ENCODE results near the gene GRID1. TPM values are rescaled to one million over a fixed set of nuclear protein-coding genes. Genes with fewer than 3 reads are reported as not detected.

GRID1 gene
- total RNA-seq, 1 experiment from 2014 or later = not detected

GRCh38 chr10:86252079-86252478 lies 114.5 kb downstream of the GRID1 start:
- ATAC-seq (no peak), DNase-seq (no peak)
- Histone ChIP-seq H2AFZ (ENCODE audit: low read length) (no peak overlapping the region), H3K9me2 (replicated peaks; ENCODE audit: low read length) (no peaks in the 10 kb centered on the region), H3K9me3 (ENCODE audit: low read length) (no peaks in the 10 kb centered on the region), H4K20me1 (ENCODE audit: low read length) (no peaks in the 10 kb centered on the region), H3K4me3 (ENCODE audit: low read length) (no peak overlapping the region), H3K27me3 (ENCODE audit: low read length) (no peaks in the 10 kb centered on the region), H3K4me1 (ENCODE audit: insufficient read depth, low read length) (no peaks in the 10 kb centered on the region), H3K4me2 (ENCODE audit: low read length) (no peak overlapping the region), H3F3A (ENCODE audit: low read length, unreplicated experiment) (no peaks in the 10 kb centered on the region), H3K79me2 (ENCODE audit: low read length) (no peaks in the 10 kb centered on the region), H3K36me3 (ENCODE audit: low read depth, low read length) (no peaks in the 10 kb centered on the region), H3K9ac (ENCODE audit: low read length) (no peak overlapping the region), H3K27ac (ENCODE audit: low read length) (no peak overlapping the region)
- TF ChIP-seq CTCF (conservative IDR thresholded peaks at IDR 0.05; ENCODE audit: low read depth, low read length) (no peak), EZH2phosphoT487 (IDR thresholded peaks at IDR 0.05; ENCODE audit: borderline replicate concordance, low read length) (no peak), EZH2 (IDR thresholded peaks at IDR 0.05; ENCODE audit: low read length, unreplicated experiment) (no peak)
- intact Hi-C loops (cut with micrococcal nuclease) = no loop called here
- BruUV-seq (replicated peaks) = no TSS peak
- POLR2A ChIA-PET (ENCODE audit: unreplicated experiment) = no interaction called here
- CTCF ChIA-PET = no interaction called here

- DNase-seq (no peak), ATAC-seq (no peak)
- H3K9me3 ChIP-seq (ENCODE audit: low read length) = no peaks in the 10 kb centered on the region
- no peaks in the 10 kb centered on the region for H4K20me1 ChIP-seq (ENCODE audit: low read length)
- no peaks in the 10 kb centered on the region for H3K79me2 ChIP-seq (ENCODE audit: low read length)
- no TSS peak for BruUV-seq (replicated peaks)
- no peaks in the 10 kb centered on the region for H3F3A ChIP-seq (ENCODE audit: low read length, unreplicated experiment)
- H3K36me3 ChIP-seq (ENCODE audit: low read depth, low read length) = no peaks in the 10 kb centered on the region
- H3K27me3 ChIP-seq (ENCODE audit: low read length) = no peaks in the 10 kb centered on the region
- POLR2A ChIA-PET (ENCODE audit: unreplicated experiment) = no interaction called here
- CTCF ChIA-PET = no interaction called here
- no peaks in the 10 kb centered on the region for H3K9me2 ChIP-seq (replicated peaks; ENCODE audit: low read length)
- H3K4me1 ChIP-seq (ENCODE audit: insufficient read depth, low read length) = no peaks in the 10 kb centered on the region
- no peak for TF ChIP-seq EZH2 (IDR thresholded peaks at IDR 0.05; ENCODE audit: low read length, unreplicated experiment)
- no peak for TF ChIP-seq CTCF (conservative IDR thresholded peaks at IDR 0.05; ENCODE audit: low read depth, low read length)
- TF ChIP-seq EZH2phosphoT487 (IDR thresholded peaks at IDR 0.05; ENCODE audit: borderline replicate concordance, low read length) = no peak
- H3K9ac ChIP-seq (ENCODE audit: low read length) = no peak overlapping the region
- no peak overlapping the region for H3K4me2 ChIP-seq (ENCODE audit: low read length)
- H3K27ac ChIP-seq (ENCODE audit: low read length) = no peak overlapping the region
- H2AFZ ChIP-seq (ENCODE audit: low read length) = no peak overlapping the region
- no peak overlapping the region for H3K4me3 ChIP-seq (ENCODE audit: low read length)
- intact Hi-C loops (cut with micrococcal nuclease) = no loop called here
Measured at GRCh38 chr10:86251426-86251825, 115.2 kb downstream of the GRID1 start.

GRCh38 chr10:86250399-86250798 lies 116.2 kb downstream of the GRID1 start:
- no peaks in the 10 kb centered on the region for H3K36me3 ChIP-seq (ENCODE audit: low read depth, low read length)
- H4K20me1 ChIP-seq (ENCODE audit: low read length) = no peaks in the 10 kb centered on the region
- no peaks in the 10 kb centered on the region for H3K27me3 ChIP-seq (ENCODE audit: low read length)
- H2AFZ ChIP-seq (ENCODE audit: low read length) = no peak overlapping the region
- no peaks in the 10 kb centered on the region for H3K79me2 ChIP-seq (ENCODE audit: low read length)
- no TSS peak for BruUV-seq (replicated peaks)
- no peaks in the 10 kb centered on the region for H3K9me2 ChIP-seq (replicated peaks; ENCODE audit: low read length)
- POLR2A ChIA-PET (ENCODE audit: unreplicated experiment) = no interaction called here
- intact Hi-C loops (cut with micrococcal nuclease) = no loop called here
- ATAC-seq (no peak), DNase-seq (no peak)
- CTCF ChIA-PET = no interaction called here
- no peak overlapping the region for H3K4me2 ChIP-seq (ENCODE audit: low read length)
- H3K4me3 ChIP-seq (ENCODE audit: low read length) = no peak overlapping the region
- no peaks in the 10 kb centered on the region for H3F3A ChIP-seq (ENCODE audit: low read length, unreplicated experiment)
- H3K4me1 ChIP-seq (ENCODE audit: insufficient read depth, low read length) = no peaks in the 10 kb centered on the region
- TF ChIP-seq EZH2phosphoT487 (IDR thresholded peaks at IDR 0.05; ENCODE audit: borderline replicate concordance, low read length) (no peak), CTCF (conservative IDR thresholded peaks at IDR 0.05; ENCODE audit: low read depth, low read length) (no peak), EZH2 (IDR thresholded peaks at IDR 0.05; ENCODE audit: low read length, unreplicated experiment) (no peak)
- H3K9me3 ChIP-seq (ENCODE audit: low read length) = no peaks in the 10 kb centered on the region
- no peak overlapping the region for H3K9ac ChIP-seq (ENCODE audit: low read length)
- H3K27ac ChIP-seq (ENCODE audit: low read length) = no peak overlapping the region

Data from PC-3 (cell line).